Glutamatergic neuron (in vitro differentiated cells): ENCODE measurements around the gene ASB1. TPM values are rescaled to one million over a fixed set of nuclear protein-coding genes. Genes with fewer than 3 reads are reported as not detected.

Experiments
- DNase-seq: peaks from one replicate; pipeline ENCODE4 v3.0.0; 2022
- H3K27ac Mint-ChIP-seq: one replicate; pipeline ENCODE4 v1.8.0; 2020; ENCODE audit warnings: mild to moderate bottlenecking, mixed read lengths, inconsistent platforms; ENCODE audit not compliant: unreplicated experiment
- H3K27me3 Mint-ChIP-seq: one replicate; pipeline ENCODE4 v1.8.0; 2020; ENCODE audit warnings: mild to moderate bottlenecking, moderate library complexity, mixed read lengths, inconsistent platforms; ENCODE audit not compliant: unreplicated experiment
- H3K36me3 Mint-ChIP-seq: one replicate; pipeline ENCODE4 v1.8.0; 2020; ENCODE audit warnings: mild to moderate bottlenecking, mixed read lengths, inconsistent platforms; ENCODE audit not compliant: unreplicated experiment
- H3K4me1 Mint-ChIP-seq: one replicate; pipeline ENCODE4 v1.8.0; 2020; ENCODE audit warnings: mild to moderate bottlenecking, low read depth, mixed read lengths, inconsistent platforms; ENCODE audit not compliant: unreplicated experiment
- H3K4me3 Mint-ChIP-seq: one replicate; pipeline ENCODE4 v1.8.0; 2020; ENCODE audit warnings: mild to moderate bottlenecking, mixed read lengths, inconsistent platforms; ENCODE audit not compliant: unreplicated experiment
- H3K9me3 Mint-ChIP-seq: one replicate; pipeline ENCODE4 v1.8.0; 2020; ENCODE audit warnings: mild to moderate bottlenecking, moderate library complexity, mixed read lengths, inconsistent platforms; ENCODE audit not compliant: unreplicated experiment
- total RNA-seq: library from RNA; stranded (reverse); fragmentation: NEBNext Ultra II Directional; extraction: Animal tissue kit (Norgen Biotek cat#: 25700); gene quantifications from one replicate; pipeline ENCODE4 v1.2.1, GENCODE V29; 2021; ENCODE audit not compliant: unreplicated experiment
- TF ChIP-seq, protein P1 (sequence below): fragments of 200-600 bp; sonication (generic); IDR thresholded peaks from one replicate; pipeline ENCODE4 v1.5.0; 2021; ENCODE audit not compliant: partially characterized antibody, unreplicated experiment

ASB1 gene
- total RNA-seq, 1 donor from 2014 or later: 36.1 TPM

GRCh38 chr2:238380785-238381184 is 45.9 kb upstream of the ASB1 start:
- H3K9me3 Mint-ChIP-seq: no peaks in the 10 kb centered on the region
- H3K27me3 Mint-ChIP-seq: peaks cover 2% of the 10 kb centered on the region
- no peak for DNase-seq
- no peak overlapping the region for H3K4me3 Mint-ChIP-seq
- peaks cover 19% of the 10 kb centered on the region for H3K36me3 Mint-ChIP-seq
- peaks cover 18% of the 10 kb centered on the region for H3K4me1 Mint-ChIP-seq
- TF ChIP-seq, protein P1, sequence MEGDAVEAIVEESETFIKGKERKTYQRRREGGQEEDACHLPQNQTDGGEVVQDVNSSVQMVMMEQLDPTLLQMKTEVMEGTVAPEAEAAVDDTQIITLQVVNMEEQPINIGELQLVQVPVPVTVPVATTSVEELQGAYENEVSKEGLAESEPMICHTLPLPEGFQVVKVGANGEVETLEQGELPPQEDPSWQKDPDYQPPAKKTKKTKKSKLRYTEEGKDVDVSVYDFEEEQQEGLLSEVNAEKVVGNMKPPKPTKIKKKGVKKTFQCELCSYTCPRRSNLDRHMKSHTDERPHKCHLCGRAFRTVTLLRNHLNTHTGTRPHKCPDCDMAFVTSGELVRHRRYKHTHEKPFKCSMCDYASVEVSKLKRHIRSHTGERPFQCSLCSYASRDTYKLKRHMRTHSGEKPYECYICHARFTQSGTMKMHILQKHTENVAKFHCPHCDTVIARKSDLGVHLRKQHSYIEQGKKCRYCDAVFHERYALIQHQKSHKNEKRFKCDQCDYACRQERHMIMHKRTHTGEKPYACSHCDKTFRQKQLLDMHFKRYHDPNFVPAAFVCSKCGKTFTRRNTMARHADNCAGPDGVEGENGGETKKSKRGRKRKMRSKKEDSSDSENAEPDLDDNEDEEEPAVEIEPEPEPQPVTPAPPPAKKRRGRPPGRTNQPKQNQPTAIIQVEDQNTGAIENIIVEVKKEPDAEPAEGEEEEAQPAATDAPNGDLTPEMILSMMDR: no peak
- H3K27ac Mint-ChIP-seq: no peak overlapping the region

DNA sequence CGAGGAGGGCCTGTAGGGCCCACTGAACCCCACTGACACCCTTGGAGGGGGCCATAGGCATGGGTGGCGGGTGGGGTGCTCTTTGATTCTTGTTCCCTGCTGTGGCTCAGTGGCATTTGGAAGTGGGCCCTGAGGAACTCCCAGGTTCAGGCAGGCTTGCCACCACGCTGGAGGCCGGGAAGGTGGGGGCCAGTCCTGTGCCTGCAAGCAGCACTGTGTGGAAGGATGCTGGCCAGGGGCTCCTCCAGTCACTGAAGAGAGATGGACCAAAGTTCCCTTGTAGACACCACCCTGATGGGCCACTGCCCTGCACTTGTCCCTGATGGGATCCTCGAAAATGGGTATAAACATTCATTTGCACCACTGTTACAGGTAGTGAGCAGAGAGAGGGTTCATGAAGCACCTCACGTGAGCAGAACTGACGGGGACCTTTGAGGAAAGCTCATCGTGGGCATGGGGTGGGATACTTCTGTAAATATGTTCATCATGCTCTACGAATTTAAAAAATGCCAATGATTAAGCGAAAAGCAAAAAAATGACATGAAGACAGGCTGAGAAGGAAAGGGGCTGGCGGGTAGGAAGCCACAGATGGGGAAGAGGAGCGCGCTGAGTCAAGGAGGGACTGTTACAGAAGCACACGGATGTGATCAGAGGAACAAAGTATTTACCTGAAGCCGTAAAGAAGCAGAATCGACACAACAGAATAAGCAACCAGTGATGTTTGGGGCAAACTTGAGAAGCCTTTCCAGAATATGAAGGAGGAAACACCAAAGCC is 45.2 kb upstream of the ASB1 start:
- peaks cover 18% of the 10 kb centered on the region for H3K4me1 Mint-ChIP-seq
- no peak overlapping the region for H3K4me3 Mint-ChIP-seq
- peaks cover 2% of the 10 kb centered on the region for H3K27me3 Mint-ChIP-seq
- H3K36me3 Mint-ChIP-seq: peaks cover 19% of the 10 kb centered on the region
- TF ChIP-seq, protein P1: no peak
- DNase-seq: no peak
- no peaks in the 10 kb centered on the region for H3K9me3 Mint-ChIP-seq
- H3K27ac Mint-ChIP-seq: peak overlapping the region; percentile 9

GRCh38 chr2:238382381-238382781 is 44.3 kb upstream of the ASB1 start:
- peaks cover 2% of the 10 kb centered on the region for H3K27me3 Mint-ChIP-seq
- TF ChIP-seq, protein P1: no peak
- H3K4me3 Mint-ChIP-seq: no peak overlapping the region
- H3K27ac Mint-ChIP-seq: no peak overlapping the region
- DNase-seq: no peak
- peaks cover 19% of the 10 kb centered on the region for H3K36me3 Mint-ChIP-seq
- H3K4me1 Mint-ChIP-seq: peaks cover 18% of the 10 kb centered on the region
- H3K9me3 Mint-ChIP-seq: no peaks in the 10 kb centered on the region

DNA sequence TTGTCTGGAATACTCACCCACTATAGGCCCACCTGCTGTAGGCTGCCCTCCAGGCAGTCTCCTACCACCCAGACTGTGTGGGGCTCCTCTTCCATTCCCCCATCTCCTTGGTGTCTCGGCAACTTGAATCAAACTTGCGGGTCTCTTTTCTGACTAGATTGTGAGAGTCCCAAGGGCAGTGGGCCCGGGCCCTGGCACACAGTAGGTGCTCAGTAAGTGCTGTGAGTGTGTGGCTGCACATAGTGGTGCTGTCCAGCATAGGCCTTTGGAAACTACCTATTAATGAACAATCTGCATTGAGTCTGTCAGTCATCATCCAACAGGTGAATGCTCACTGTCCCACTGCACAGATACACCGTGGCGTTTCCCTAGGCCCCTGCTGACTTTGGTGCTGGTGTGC is 43.6 kb upstream of the ASB1 start:
- H3K27ac Mint-ChIP-seq: no peak overlapping the region
- H3K27me3 Mint-ChIP-seq: peaks cover 2% of the 10 kb centered on the region
- H3K4me1 Mint-ChIP-seq: peaks cover 13% of the 10 kb centered on the region
- H3K4me3 Mint-ChIP-seq: no peak overlapping the region
- DNase-seq: no peak
- no peaks in the 10 kb centered on the region for H3K9me3 Mint-ChIP-seq
- peaks cover 19% of the 10 kb centered on the region for H3K36me3 Mint-ChIP-seq
- TF ChIP-seq, protein P1: no peak

DNA sequence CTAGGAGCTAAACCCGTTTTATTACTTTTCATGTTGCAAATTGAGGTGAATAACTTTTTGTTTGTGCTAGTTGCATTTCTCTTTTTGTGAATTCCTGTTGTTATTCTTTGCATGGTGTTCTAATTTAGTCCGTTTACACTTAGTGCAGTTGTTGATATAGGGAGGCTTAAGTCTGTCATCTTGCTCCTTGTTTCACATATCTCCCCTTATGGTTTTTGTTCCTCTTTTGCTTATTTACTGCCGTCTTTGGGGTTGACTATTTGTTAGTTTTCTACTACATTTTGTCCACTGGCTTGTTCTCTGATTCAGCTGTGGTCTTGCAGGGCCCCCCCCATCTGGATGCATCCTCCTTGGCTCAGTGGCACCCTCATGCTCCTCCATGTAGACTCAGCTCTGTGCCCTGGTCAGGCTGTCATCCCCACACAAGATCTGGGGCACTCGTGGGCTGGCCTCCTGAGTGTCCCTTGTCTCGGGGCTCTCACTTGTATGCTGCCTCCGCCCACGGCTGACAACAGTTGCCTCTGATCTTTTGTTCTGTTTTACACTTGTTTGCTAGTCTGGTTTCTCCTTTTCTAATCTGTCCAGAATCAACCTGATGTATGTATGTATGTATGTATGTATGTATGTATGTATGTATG is 42.9 kb upstream of the ASB1 start:
- TF ChIP-seq, protein P1: no peak
- Mint-ChIP-seq H3K4me3 (no peak overlapping the region), H3K27me3 (peaks cover 2% of the 10 kb centered on the region), H3K27ac (no peak overlapping the region), H3K9me3 (no peaks in the 10 kb centered on the region), H3K36me3 (peaks cover 19% of the 10 kb centered on the region), H3K4me1 (peaks cover 7% of the 10 kb centered on the region)
- DNase-seq: no peak
